Measurements from ENCODE around the gene KLC3.
"Not testable (repeated sequence)": the region's sequence is repeated elsewhere in the genome, so short reads cannot be mapped to it uniquely, and the experiment has no call there.

The KLC3 gene

DNA sequence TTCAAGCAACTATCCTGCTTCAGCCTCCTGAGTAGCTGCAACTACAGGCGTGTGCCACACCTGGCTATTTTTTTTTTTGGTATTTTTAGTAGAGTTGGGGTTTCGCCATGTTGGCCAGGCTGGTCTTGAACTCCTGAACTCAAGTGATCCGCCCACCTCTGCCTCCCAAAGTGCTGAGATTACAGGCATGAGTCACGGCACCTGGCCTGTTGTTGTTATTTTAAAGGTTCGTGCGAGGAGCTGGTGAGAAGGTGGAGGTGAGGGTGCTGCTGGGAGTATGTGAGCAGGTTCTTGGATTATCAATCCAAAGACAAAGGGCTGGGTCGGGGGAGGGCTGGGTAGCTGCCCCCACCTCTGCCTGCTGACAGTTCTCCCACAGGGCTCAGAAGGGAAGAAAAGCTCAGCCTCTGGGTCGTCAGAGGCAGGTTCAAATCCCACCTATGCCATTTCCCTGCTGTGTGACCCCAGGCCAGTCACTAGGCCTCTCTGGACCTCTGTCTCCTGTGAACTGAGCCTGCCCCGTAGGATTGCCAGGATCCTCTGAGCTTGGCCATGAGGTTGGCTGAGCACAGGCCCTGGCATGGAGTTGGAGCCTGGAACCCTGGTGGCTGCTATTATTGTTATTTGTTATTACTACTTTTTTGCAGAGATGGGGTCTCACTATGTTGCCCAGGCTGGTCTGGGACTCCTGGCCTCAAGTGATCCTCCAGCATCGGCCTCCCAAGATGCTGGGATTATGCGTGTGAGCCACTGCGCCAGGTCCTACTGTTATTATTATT, 19.4 kb upstream of the KLC3 start:
- no peak for DNase-seq (ENCODE audit: low spot score)

DNA sequence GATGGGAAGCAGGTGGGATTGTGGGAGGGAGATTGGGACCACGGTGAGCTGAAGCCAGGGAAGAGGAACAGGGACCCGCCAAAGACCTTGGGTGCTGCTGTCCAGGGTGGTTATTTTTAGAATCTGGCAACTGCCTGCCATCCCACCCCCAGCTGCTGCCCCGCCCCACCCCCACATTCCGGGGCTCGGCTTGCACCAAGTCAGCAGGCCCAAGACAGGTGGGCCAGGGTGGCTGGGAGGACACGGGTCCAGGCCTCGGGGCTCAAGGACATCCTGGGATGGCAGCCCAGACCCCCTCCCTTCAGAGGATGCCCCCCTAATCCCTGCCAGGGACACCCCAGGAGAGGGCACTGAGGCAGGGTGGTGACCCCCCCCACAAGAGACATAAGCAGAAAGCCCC, 18.7 kb upstream of the KLC3 start:
- no peak for DNase-seq (ENCODE audit: low spot score)

DNA sequence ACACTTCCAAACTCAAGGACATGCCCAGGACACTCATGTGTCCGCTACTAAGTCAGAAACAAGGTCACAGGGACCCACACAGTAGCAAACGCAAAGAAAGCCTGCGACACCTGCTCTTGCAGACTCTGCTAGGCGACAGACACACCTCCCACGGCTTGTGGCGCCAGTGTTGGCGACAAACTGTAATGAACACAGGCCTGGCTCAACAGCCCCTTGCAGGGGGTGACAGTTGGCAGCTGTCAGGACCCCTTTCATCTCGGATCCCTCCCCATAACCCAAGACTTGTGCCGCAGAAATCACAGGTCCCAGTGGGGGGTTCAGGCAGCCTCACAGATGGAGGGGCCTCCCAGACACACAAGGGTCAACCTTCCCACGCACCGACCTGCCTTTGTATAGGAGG, 18.2 kb upstream of the KLC3 start:
- DNase-seq (ENCODE audit: low spot score), result no peak

GRCh38 chr19:45322744-45323281, 17.7 kb upstream of the KLC3 start, which contains the start of gene CKM:
CKM (minus strand) TSS chr19:45322875; CDS start chr19:45319713, 3,162 bp downstream.
- no peak for DNase-seq (ENCODE audit: low spot score)

DNA sequence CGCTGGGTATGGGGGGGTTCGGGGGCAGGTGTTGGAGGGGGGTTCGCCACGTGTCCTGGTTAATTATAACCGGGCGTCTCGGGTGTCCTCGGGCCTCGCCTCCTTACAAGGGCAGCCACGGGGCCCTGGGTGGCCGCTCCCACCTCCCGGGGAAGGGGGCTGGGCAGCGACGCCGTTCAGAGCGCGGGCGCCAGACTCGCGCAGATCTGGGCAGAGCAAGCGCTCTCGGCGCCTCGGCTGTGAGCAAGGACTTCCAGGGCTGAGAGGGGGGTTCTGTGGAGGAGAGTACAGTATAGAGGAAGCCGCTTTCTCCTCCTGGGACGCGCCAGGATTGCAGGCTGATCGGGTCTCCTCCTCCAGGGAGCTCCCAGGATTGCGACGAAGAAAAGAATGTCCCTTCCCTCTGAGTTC, 16.9 kb upstream of the KLC3 start:
- peak; percentile 54 for DNase-seq (ENCODE audit: low spot score)

DNA sequence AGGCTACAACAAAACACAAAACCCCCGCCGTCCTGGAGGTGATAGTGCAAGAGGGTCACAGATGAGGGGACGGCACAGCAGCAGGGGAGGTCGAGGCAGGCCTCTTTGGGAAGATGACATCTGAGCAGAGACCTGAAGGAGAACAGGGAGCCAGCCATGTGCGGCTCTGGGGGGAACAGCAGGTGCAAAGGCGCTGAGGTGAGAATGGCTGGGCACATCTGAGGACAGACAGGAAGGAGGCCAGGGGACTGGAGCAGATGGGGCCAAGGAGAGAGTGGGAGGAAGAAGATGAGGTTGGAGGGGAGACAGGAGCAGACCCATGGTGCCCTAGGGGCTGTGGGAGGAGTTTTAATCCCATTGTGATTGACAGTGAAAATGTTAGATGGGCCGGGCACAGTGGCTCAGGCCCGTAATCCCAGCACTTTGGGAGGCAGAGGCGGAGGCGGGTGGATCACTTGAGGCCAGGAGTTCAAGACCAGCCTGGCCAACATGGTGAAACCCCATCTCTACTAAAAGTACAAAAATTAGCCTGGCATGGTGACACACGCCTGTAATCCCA, 16.1 kb upstream of the KLC3 start:
- DNase-seq (ENCODE audit: low spot score), result no peak

DNA sequence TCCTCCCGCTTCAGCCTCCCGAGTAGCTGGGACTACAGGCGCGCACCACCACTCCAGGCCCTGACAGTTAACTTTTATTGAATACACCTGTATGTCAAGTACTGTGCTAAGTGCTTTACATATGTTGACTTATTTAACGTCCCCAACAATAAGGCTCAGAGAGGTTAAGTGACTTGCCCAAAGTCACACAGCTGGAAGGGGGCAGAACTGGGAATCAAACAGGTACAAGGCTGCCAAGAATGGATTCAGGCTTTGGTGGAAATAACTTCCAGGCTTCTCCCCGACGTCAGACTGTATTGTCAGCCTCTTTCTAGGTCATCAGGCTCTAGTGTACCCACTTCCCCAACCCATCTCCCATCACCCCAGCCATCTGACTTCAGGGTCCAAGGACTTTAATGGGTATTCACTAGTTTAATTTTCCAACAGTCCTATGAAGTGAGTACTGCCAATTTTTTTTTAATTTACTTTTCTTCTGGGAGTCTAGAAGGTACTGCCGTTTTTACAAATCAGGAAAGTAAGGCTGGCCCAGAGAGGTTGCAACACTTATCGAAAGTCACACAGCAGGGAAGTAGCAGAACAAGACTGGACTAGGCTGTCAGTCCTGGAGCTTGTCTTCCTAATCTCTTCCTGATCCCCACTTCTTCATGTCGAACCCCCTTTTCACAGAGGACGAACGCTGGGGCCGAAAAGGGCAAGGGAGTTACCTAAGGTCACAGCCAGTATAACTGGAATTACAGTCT, 13.0 kb upstream of the KLC3 start:
- no peak for DNase-seq (ENCODE audit: low spot score)

DNA sequence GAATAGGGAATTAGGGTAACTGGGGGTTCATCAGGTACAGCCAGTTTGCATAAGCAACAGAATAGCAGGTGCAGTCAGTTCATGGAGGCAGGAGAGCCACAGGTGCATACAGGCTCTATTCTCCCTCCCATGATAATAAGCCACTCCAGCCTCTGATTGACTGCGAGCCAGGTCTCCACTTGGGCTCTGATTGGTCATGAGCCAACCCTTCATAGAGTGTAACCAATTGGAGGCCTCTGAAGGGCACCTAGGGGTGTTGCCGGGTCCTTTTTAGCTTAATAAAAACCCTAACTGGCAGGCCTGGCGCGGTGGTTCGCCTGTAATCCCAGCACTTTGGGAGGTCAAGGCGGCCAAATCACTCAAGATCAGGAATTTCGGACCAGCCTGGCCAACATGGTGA, 9.1 kb upstream of the KLC3 start:
- no peak for DNase-seq (ENCODE audit: low spot score)

DNA sequence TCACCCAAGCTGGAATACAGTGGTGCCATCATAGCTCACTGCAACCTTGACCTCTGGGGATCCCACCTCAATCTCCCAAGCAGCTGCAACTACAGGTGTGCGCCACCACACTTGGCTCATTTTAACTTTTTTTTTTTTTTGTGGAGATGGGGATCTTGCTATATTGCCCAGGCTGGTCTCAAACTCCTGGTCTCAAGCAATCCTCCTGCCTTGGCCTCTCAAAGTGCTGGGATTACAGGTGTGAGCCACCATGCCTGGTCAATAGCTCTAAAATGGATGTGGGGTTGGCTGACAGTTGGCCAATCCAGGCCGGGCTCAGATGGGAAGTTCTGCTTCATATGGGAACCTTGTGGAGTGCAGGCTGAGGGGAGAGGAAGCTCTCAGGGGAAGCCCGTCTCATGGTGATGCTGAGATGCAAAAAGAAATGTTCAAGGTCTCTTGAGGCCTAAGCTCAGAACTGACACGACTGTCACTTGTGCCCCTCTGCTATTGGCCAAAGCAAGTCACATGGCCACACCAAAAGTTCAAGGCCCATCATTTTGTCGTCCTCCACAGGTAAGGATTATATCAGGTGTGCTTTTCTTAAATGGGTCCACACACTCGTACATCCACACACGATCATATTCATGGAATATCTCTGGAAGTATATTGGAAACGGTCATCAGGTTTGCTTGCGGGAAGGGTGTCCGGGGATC, 6.8 kb upstream of the KLC3 start:
- DNase-seq (ENCODE audit: low spot score), result no peak

- DNase-seq (ENCODE audit: low spot score), result not testable (repeated sequence)
Observed at GRCh38 chr19:45334881-45335280, 5.7 kb upstream of the KLC3 start.

DNA sequence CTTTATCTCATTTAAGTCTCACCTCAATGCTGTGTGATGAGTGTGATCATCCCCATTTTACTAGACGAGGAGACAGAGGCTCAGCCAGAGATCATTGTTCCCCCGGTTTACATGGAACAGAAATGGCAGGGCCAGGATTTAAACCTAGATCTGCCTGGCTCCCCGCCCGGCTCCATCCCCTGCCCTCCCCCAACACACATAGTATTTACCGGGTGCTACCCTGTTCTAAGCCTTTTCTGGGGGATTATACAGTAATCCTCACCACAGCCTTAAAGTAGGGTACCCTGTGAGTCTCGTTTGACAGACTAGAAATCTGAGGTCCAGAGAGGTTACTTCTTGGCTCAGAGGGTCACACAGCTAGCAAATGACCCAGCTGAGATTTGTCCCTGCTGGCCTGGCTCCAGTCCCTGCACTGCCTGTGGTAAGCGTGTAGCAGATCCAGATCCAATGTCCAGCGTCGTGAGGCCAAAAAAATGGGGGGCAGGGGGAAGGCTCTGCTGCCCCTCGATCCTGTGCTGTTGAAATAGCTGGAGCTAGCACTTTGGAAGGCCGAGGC, 3.8 kb upstream of the KLC3 start:
- DNase-seq (ENCODE audit: low spot score), result no peak

GRCh38 chr19:45339629-45340028, 921 bp upstream of the KLC3 start:
- no peak for DNase-seq (ENCODE audit: low spot score)

DNA sequence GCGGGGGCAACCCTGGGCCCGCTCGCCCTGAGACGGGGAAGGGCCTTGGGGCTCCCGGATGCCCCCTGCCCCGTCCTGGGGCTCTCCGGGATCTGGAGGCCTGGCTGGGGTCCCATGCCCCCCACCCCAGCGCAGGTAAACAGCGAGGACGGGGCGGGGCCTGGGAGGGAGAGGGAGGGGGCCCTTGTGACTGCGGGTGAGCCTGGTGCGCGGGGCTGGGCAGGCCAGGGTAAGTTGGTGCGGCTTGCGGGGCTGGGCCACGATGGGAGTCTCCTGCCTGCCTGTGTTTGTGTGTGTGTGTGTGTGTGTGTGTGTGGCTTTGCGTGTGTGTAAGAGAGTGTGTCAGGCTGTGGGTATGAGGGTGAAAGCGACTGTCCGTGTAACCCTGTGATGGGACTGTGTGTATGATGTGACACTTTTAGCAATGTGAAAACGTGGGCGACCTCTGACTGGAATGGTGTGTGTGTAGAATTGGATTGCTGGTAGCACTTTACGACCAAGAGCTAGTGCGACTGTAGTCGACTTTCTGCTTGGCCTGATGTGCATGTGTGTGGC, 426 bp downstream of the KLC3 start:
- DNase-seq (ENCODE audit: low spot score), result no peak

DNA sequence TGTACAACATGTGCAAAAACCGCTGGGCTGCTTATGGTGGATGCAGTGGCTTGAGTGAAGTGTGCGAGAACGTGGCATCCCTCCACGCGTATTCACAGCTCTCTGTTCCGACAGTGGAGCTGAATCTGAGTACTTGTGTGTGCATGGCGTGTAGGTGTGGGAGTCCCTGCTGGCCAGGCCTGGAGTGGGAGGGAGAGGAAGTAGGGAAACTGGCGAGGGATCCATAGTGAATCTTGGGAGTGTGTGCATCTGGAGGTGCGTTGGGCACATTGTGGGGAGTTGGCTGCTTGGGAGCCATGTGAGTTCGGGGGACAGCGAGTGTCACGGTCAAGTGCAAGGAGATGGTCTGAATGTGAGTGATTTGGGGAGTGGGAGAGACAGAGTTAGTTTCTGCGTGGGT, 2.4 kb downstream of the KLC3 start:
- DNase-seq (ENCODE audit: low spot score), result no peak

DNA sequence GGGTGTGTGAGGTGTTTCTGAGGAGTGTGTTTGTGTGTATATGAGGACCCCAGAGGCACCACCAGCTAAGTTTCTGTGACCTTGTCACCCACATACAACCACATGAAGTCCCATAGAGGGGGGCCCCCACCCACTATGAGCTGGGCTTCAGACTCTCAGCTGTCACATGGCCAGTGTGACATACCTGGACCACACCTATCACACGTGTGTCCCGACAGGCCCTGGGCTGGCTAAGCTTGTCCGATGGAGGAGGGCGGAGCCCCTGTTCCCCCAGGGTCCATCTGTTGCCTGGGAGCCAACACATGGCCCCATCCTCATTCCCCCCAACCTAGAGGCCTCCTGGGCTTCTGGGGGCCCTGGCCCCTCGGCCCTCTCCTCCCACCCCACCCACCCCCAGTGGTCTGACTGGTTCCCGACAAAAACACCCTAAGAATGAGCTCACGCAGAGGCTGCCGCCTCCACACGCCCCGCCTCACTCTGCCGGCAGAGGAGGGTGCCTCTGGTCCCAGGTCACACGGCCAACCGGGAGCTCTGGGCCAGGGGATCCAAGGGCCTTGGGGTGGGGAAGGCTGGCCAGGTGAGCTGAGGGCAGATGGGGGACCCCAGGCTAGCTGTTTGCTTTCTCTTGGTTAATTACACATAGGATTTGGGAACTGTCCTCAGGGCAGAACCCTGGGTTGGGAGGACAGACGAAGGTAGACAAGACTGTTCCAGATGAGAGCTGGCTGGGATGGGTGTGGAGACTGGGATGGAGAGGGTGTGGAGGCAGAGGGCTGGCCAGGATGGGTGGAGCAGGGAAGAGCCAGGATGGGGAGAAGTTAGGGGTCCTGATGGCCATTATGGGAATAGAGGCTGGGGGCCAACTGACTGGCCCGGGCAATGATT, 4.3 kb downstream of the KLC3 start:
- DNase-seq (ENCODE audit: low spot score), result no peak

DNA sequence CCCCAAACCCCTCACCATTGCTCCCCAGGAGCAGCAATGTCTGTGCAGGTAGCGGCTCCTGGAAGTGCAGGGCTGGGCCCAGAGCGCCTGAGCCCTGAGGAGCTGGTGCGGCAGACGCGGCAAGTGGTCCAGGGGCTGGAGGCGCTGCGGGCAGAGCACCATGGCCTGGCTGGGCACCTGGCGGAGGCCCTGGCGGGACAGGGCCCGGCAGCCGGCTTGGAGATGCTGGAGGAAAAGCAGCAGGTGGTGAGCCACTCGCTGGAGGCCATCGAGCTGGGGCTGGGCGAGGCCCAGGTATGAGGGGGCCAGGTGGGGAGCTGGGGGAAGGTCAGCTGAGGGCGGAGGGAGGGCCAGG, 4.9 kb downstream of the KLC3 start:
- no peak for DNase-seq (ENCODE audit: low spot score)

- peak; percentile 52 for DNase-seq (ENCODE audit: low spot score)
Observed at GRCh38 chr19:45346449-45346848, 5.9 kb downstream of the KLC3 start.

DNA sequence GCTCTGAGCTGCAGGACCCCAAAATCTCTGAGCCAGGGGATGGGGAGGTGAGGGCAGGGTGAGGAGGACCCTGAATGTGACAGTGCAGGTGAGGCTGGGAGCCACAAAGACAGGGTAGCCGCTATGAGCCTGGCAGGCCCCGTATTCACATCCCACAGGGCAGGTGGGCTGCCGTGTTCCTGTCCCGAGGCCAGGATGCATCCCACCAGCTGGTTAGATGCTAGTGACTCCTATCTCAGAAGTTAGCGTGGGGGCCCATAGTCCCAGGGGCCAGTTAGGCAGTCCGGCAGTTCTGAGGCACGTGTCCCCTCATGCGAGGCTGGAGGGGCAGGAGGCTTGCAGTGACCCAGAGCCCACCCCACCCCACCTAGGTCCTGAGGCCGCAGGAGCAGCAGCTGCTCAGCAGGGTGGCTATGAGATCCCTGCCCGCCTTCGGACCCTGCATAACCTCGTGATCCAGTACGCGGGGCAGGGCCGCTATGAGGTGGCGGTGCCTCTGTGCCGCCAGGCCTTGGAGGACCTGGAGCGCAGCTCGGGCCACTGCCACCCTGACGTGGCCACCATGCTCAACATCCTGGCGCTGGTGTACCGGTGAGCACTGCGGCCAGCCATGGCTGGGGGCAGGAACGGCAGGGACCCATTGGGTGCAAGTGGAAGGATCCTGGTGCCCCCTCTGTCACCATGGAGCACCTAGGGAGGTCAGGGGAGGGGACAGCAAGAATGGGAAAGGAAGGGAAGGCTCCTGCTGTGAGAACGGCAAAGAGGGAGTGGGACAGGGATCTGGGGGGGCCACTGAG, 7.2 kb downstream of the KLC3 start:
- DNase-seq (ENCODE audit: low spot score), result no peak

- DNase-seq (ENCODE audit: low spot score), result no peak
Observed at GRCh38 chr19:45348367-45349125, 8.0 kb downstream of the KLC3 start.

All from AG20443 (cell line).